H1 (cell line): ENCODE results near the gene CFDP1. TPM values are rescaled to one million over a fixed set of nuclear protein-coding genes. Genes with fewer than 3 reads are reported as not detected.

Experiments
- CTCF ChIA-PET: fragments of 300-600 bp; sonication (Branson Sonifier 250); formaldehyde crosslinking; loops from one replicate; lab custom pipeline; 2021; ENCODE audit not compliant: partially characterized antibody; lab: Charles Lee
- POLR2A ChIA-PET: fragments of 300-600 bp; sonication (Branson Sonifier 250); formaldehyde crosslinking; loops from one replicate; lab custom pipeline; 2021; ENCODE audit warnings: inconsistent platforms; ENCODE audit not compliant: partially characterized antibody; lab: Charles Lee
- DNase-seq, 2 experiments: peaks; one replicate each; pipeline versions ENCODE4 v3.0.0 to v3.0.0-alpha.2; 2010 to 2022; ENCODE audit warnings: low spot score in 2 of 2, low read depth in 1 of 2, mixed read lengths in 1 of 2
- FAIRE-seq: peaks from 2 replicates; lab custom pipeline; 2011; peaks lifted over from hg19 to GRCh38; lab: Jason Lieb, UNC
- H2AFZ ChIP-seq: 2 replicates; pipeline ENCODE4 v1.8.1; 2012; ENCODE audit warnings: low read length, inconsistent platforms
- H2AK5ac ChIP-seq: 2 replicates; pipeline ENCODE4 v1.6.1; 2013; ENCODE audit warnings: low read depth, low read length
- H2BK120ac ChIP-seq: replicated peaks from 2 replicates; pipeline ENCODE3; 2013; ENCODE audit warnings: low read depth, low read length, inconsistent platforms
- H2BK12ac ChIP-seq: 2 replicates; pipeline ENCODE4 v1.6.1; 2013; ENCODE audit warnings: low read depth, low read length
- H2BK15ac ChIP-seq: 2 replicates; pipeline ENCODE4 v1.6.1; 2013; ENCODE audit warnings: low read length
- H2BK20ac ChIP-seq: 2 replicates; pipeline ENCODE4 v1.6.1; 2013; ENCODE audit warnings: low read length
- H2BK5ac ChIP-seq: 2 replicates; pipeline ENCODE4 v1.6.1; 2013; ENCODE audit warnings: low read depth, low read length
- H3K14ac ChIP-seq: 2 replicates; pipeline ENCODE4 v1.6.1; 2013; ENCODE audit warnings: inconsistent platforms; ENCODE audit not compliant: insufficient read length
- H3K18ac ChIP-seq: 2 replicates; pipeline ENCODE4 v1.6.1; 2013; ENCODE audit warnings: low read length; ENCODE audit errors: extremely low read depth
- H3K23ac ChIP-seq: 2 replicates; pipeline ENCODE4 v1.6.1; 2013; ENCODE audit warnings: inconsistent platforms; ENCODE audit not compliant: insufficient read length
- H3K23me2 ChIP-seq: 2 replicates; pipeline ENCODE4 v1.6.1; 2013; ENCODE audit warnings: low read depth, low read length
- H3K27ac ChIP-seq: 2 replicates; pipeline ENCODE4 v1.6.1; 2011; ENCODE audit warnings: low read depth, low read length, inconsistent platforms
- H3K27me3 ChIP-seq, 4 experiments: replicated peaks in 1 of 4; 1 replicate in 1 of 4; 2 replicates in 3 of 4; pipeline versions ENCODE4 v1.6.1 to v1.8.1; 2011 to 2013; ENCODE audit warnings: low read length in 3 of 4, mild to moderate bottlenecking in 3 of 4, inconsistent platforms in 2 of 4, mixed read lengths in 2 of 4, moderate library complexity in 1 of 4; ENCODE audit not compliant: control insufficient read depth in 3 of 4, insufficient read depth in 3 of 4; ENCODE audit errors: extremely low read depth in 1 of 4
- H3K36me3 ChIP-seq, 4 experiments: 2 replicates each; pipeline versions ENCODE4 v1.6.1 to v1.8.1; 2011 to 2013; ENCODE audit warnings: mild to moderate bottlenecking in 4 of 4, low read length in 3 of 4, moderate library complexity in 2 of 4, control low read depth in 1 of 4, inconsistent platforms in 1 of 4; ENCODE audit not compliant: insufficient read depth in 4 of 4, control insufficient read depth in 2 of 4
- H3K4ac ChIP-seq: replicated peaks from 2 replicates; pipeline ENCODE3; 2013; ENCODE audit warnings: low read length, low read depth, mixed read lengths, inconsistent platforms; ENCODE audit not compliant: insufficient read length
- H3K4me1 ChIP-seq, 4 experiments: replicated peaks in 1 of 4; 1 replicate in 1 of 4; 2 replicates in 3 of 4; pipeline versions ENCODE4 v1.6.1 to v1.8.1; 2011 to 2013; ENCODE audit warnings: low read length in 3 of 4, inconsistent platforms in 2 of 4, mixed read lengths in 1 of 4; ENCODE audit not compliant: insufficient read depth in 4 of 4, control insufficient read depth in 3 of 4
- H3K4me2 ChIP-seq, 2 experiments: 2 replicates each; pipeline versions ENCODE4 v1.6.1 to v1.8.1; 2011 to 2013; ENCODE audit warnings: low read depth in 2 of 2, low read length in 2 of 2, control low read depth in 1 of 2, inconsistent platforms in 1 of 2, mild to moderate bottlenecking in 1 of 2; ENCODE audit not compliant: insufficient read depth in 1 of 2
- H3K4me3 ChIP-seq, 4 experiments: fragments of 200-600, 300-600 bp in 1 of 4; sonication (generic), shearing (Covaris generic), sonication (Bioruptor Twin) in 1 of 4; 2 replicates each; pipeline versions ENCODE4 v1.5.1 to v1.8.1; 2011 to 2016; ENCODE audit warnings: low read length in 4 of 4, low read depth in 3 of 4, control low read depth in 2 of 4, inconsistent platforms in 2 of 4, mild to moderate bottlenecking in 2 of 4, mixed read lengths in 1 of 4, moderate library complexity in 1 of 4; ENCODE audit not compliant: insufficient read depth in 2 of 4; ENCODE audit errors: extremely low read depth in 1 of 4
- H3K56ac ChIP-seq: replicated peaks from 2 replicates; pipeline ENCODE3; 2013; ENCODE audit warnings: low read depth, mild to moderate bottlenecking, mixed read lengths, low read length, inconsistent platforms; ENCODE audit not compliant: insufficient read length
- H3K79me1 ChIP-seq: 2 replicates; pipeline ENCODE4 v1.6.1; 2013; ENCODE audit warnings: low read depth, low read length, control low read depth
- H3K79me2 ChIP-seq, 2 experiments: 2 replicates each; pipeline versions ENCODE4 v1.6.1 to v1.8.1; 2012 to 2013; ENCODE audit warnings: low read length in 2 of 2, mild to moderate bottlenecking in 2 of 2, inconsistent platforms in 1 of 2; ENCODE audit not compliant: insufficient read depth in 2 of 2, control insufficient read depth in 1 of 2
- H3K9ac ChIP-seq, 4 experiments: replicated peaks in 1 of 4; 1 replicate in 1 of 4; 2 replicates in 3 of 4; pipeline versions ENCODE4 v1.6.1 to v1.8.1; 2011 to 2013; ENCODE audit warnings: low read depth in 3 of 4, low read length in 3 of 4, control low read depth in 2 of 4, mild to moderate bottlenecking in 2 of 4, moderate library complexity in 2 of 4, inconsistent platforms in 1 of 4; ENCODE audit errors: extremely low read depth in 1 of 4
- H3K9me3 ChIP-seq, 2 experiments: 2 replicates each; pipeline versions ENCODE4 v1.6.1 to v1.8.1; 2012 to 2013; ENCODE audit warnings: mild to moderate bottlenecking in 2 of 2, moderate library complexity in 2 of 2, control low read depth in 1 of 2, inconsistent platforms in 1 of 2, low read depth in 1 of 2, low read length in 1 of 2, mixed read lengths in 1 of 2; ENCODE audit not compliant: insufficient read depth in 2 of 2
- H4K20me1 ChIP-seq, 2 experiments: replicated peaks in 1 of 2; 2 replicates each; pipeline versions ENCODE3 to v1.8.1; 2011 to 2013; ENCODE audit warnings: inconsistent platforms in 2 of 2, low read length in 2 of 2, mild to moderate bottlenecking in 1 of 2; ENCODE audit not compliant: insufficient read depth in 2 of 2, control insufficient read depth in 1 of 2
- H4K5ac ChIP-seq: 2 replicates; pipeline ENCODE4 v1.6.1; 2013; ENCODE audit warnings: low read length, low read depth, mixed read lengths, inconsistent platforms; ENCODE audit not compliant: insufficient read length
- H4K8ac ChIP-seq: 2 replicates; pipeline ENCODE4 v1.8.0; 2013; ENCODE audit warnings: mild to moderate bottlenecking, moderate library complexity, low read length, inconsistent platforms; ENCODE audit not compliant: insufficient read depth; ENCODE audit errors: extremely low read depth
- H4K91ac ChIP-seq: replicated peaks from 2 replicates; pipeline ENCODE3; 2013; ENCODE audit warnings: low read length, mixed read lengths, inconsistent platforms; ENCODE audit not compliant: insufficient read length
- BCL11A ChIP-seq, 2 experiments: IDR thresholded peaks; one replicate each; pipeline ENCODE4 v1.6.1; 2011; ENCODE audit warnings: low read depth in 2 of 2, low read length in 2 of 2, mild to moderate bottlenecking in 2 of 2
- CBX5 ChIP-seq: fragments of 300-800, 300-1000 bp; sonication (generic); IDR thresholded peaks from 2 replicates; pipeline ENCODE4 v1.7.1; 2016; ENCODE audit warnings: antibody characterized with exemption, low read length, low read depth
- CEBPB ChIP-seq: IDR thresholded peaks from 2 replicates; pipeline ENCODE4 v1.6.1; 2012; ENCODE audit warnings: low read depth, low read length
- CTBP2 ChIP-seq: IDR thresholded peaks from 2 replicates; pipeline ENCODE4 v1.7.0; 2011; ENCODE audit warnings: borderline replicate concordance, mild to moderate bottlenecking, moderate library complexity, mixed read lengths, low read length; ENCODE audit not compliant: insufficient read depth, insufficient read length
- HDAC6 ChIP-seq: IDR thresholded peaks from one replicate; pipeline ENCODE4 v1.7.1; 2012; ENCODE audit warnings: low read depth, mild to moderate bottlenecking, inconsistent platforms, low read length, moderate library complexity
- NANOG ChIP-seq: IDR thresholded peaks from 2 replicates; pipeline ENCODE4 v1.6.1; 2011; ENCODE audit warnings: low read length, low read depth, mild to moderate bottlenecking, inconsistent platforms; ENCODE audit not compliant: insufficient read depth, poor library complexity, severe bottlenecking
- POLR2AphosphoS5 ChIP-seq: IDR thresholded peaks from 2 replicates; pipeline ENCODE4 v1.6.1; 2011; ENCODE audit warnings: low read depth, low read length
- RBBP5 ChIP-seq: IDR thresholded peaks from 2 replicates; pipeline ENCODE4 v1.7.1; 2012; ENCODE audit warnings: low read depth, mild to moderate bottlenecking, inconsistent platforms, low read length, moderate library complexity, borderline replicate concordance
- TAF1 ChIP-seq: IDR thresholded peaks from 2 replicates; pipeline ENCODE4 v1.6.1; 2011; ENCODE audit warnings: mild to moderate bottlenecking, low read depth, low read length
- WGBS, 2 experiments: shearing (Covaris generic) in 1 of 2; methylation state at CpG; one replicate each; pipeline versions ENCODE4 v1.1.6 to v1.1.7; 2013 to 2015; ENCODE audit warnings: low lambda C conversion rate in 2 of 2, mixed read lengths in 2 of 2, inconsistent platforms in 1 of 2, low coverage in 1 of 2, missing lambda C conversion rate in 1 of 2; ENCODE audit not compliant: insufficient replicate concordance in 2 of 2, insufficient coverage in 1 of 2, insufficient read length in 1 of 2; ENCODE audit errors: extremely low coverage in 1 of 2, missing lambda C conversion rate in 1 of 2; 5-methylcytosine and 5-hydroxymethylcytosine counted together
- polyA plus RNA-seq, 7 experiments: library from polyadenylated mRNA; depleted of rRNA in 3 of 7; stranded (reverse) in 5 of 7; unstranded in 2 of 7; fragments of >200 nt in 5 of 7; fragments of 200-250 nt in 2 of 7; gene quantifications; 1 replicate in 5 of 7; 2 replicates in 1 of 7; 4 replicates in 1 of 7; pipeline versions ENCODE4 v1.2.1 to v1.2.3, GENCODE V29; 2011 to 2013; ENCODE audit warnings: missing spikeins in 2 of 7, mixed read lengths in 2 of 7
- total RNA-seq: library from RNA; stranded (reverse); fragmentation: NEBNext Ultra II Directional; extraction: Animal tissue kit (Norgen Biotek cat#: 25700); gene quantifications from 2 replicates; pipeline ENCODE4 v1.2.1, GENCODE V29; 2021

CFDP1 gene
- total and polyA plus RNA-seq, 2 of the 8 experiments (the other 6 are each of a cell fraction or from before 2014, with no cell fraction given) = 25.5 to 77.3 TPM

- Histone ChIP-seq H3K23ac (no peak overlapping the region), H2BK15ac (no peak overlapping the region), H4K20me1 (peaks cover 0 to 5% of the 10 kb centered on the region in 2 experiments), H4K8ac (no peak overlapping the region), H3K23me2 (no peaks in the 10 kb centered on the region), H2BK12ac (no peak overlapping the region), H3K9ac (no peak overlapping the region), H2BK20ac (no peak overlapping the region), H3K27ac (no peak overlapping the region), H3K9me3 (no peaks in the 10 kb centered on the region), H3K4me1 (no peaks in the 10 kb centered on the region), H3K4ac (no peak overlapping the region), H3K79me2 (peaks cover 0 to 4% of the 10 kb centered on the region in 2 experiments; a peak in 1 of 4 replicates), H3K4me2 (no peak overlapping the region), H3K4me3 (no peak overlapping the region), H3K18ac (no peak overlapping the region), H3K79me1 (no peaks in the 10 kb centered on the region; the same call in none of the 2 replicates), H2BK5ac (no peak overlapping the region), H3K14ac (no peak overlapping the region), H2BK120ac (no peak overlapping the region), H2AK5ac (no peak overlapping the region), H3K27me3 (no peaks in the 10 kb centered on the region), H2AFZ (no peak overlapping the region), H4K91ac (no peak overlapping the region), H3K36me3 (peaks cover 0 to 15% (median 8%) of the 10 kb centered on the region in 4 experiments; a peak in 6 of 8 replicates), H4K5ac (no peak overlapping the region), H3K56ac (no peak overlapping the region)
- no peak for FAIRE-seq
- no peak for TF ChIP-seq NANOG
- no peak for TF ChIP-seq TAF1
- TF ChIP-seq POLR2AphosphoS5 = no peak
- no peak for TF ChIP-seq RBBP5
- TF ChIP-seq CEBPB = no peak
- TF ChIP-seq BCL11A (IDR thresholded peaks at IDR 0.05; ENCODE audit: low read depth in 2 of 2, low read length in 2 of 2) = no peak
- no peak for TF ChIP-seq CTBP2
- TF ChIP-seq HDAC6 = no peak
- TF ChIP-seq CBX5 = no peak
- ChIA-PET CTCF (interaction anchor here (0.9 to 3.9 kb wide), 18 partner anchors 9 to 212 kb away, joined by 3 to 33 read pairs (median 4); no protein-coding TSS in a partner anchor), POLR2A (no interaction called here)
- 80% methylated on average over 2 of the region's 2 CpGs; no CpG with 5 or more reads in 1 of the 2 experiments for WGBS, 2 experiments
- no peak for DNase-seq
Measured at GRCh38 chr16:75402159-75402820, 31.0 kb downstream of the CFDP1 start.
